Mesendoderm (in vitro differentiated cells): ENCODE data around the gene TFDP2. TPM values are rescaled to one million over a fixed set of nuclear protein-coding genes. Genes with fewer than 3 reads are reported as not detected.

Experiments
- DNase-seq: peaks from one replicate; pipeline ENCODE4 v3.0.0; 2013
- H2AK5ac ChIP-seq: 2 replicates; pipeline ENCODE4 v1.6.1; 2013; ENCODE audit warnings: low read length, inconsistent platforms
- H2BK120ac ChIP-seq: 2 replicates; pipeline ENCODE4 v1.6.1; 2013; ENCODE audit warnings: low read depth, mild to moderate bottlenecking, low read length, moderate library complexity, mixed read lengths
- H2BK15ac ChIP-seq: replicated peaks from 2 replicates; pipeline ENCODE4 v1.6.1; 2013; ENCODE audit warnings: low read depth, mild to moderate bottlenecking, moderate library complexity
- H2BK5ac ChIP-seq: 2 replicates; pipeline ENCODE4 v1.6.1; 2013; ENCODE audit warnings: low read length, inconsistent platforms
- H3K18ac ChIP-seq: 2 replicates; pipeline ENCODE4 v1.6.1; 2013; ENCODE audit warnings: mild to moderate bottlenecking, low read length, mixed read lengths
- H3K23ac ChIP-seq: one replicate; pipeline ENCODE4 v1.6.1; 2013; ENCODE audit warnings: low read length
- H3K27ac ChIP-seq: 2 replicates; pipeline ENCODE4 v1.5.1; 2013; ENCODE audit warnings: low read depth, mild to moderate bottlenecking, inconsistent platforms, low read length, moderate library complexity
- H3K27me3 ChIP-seq: 2 replicates; pipeline ENCODE4 v1.6.1; 2013; ENCODE audit warnings: low read length, control low read depth, mild to moderate bottlenecking, inconsistent platforms; ENCODE audit not compliant: insufficient read depth, poor library complexity
- H3K36me3 ChIP-seq: 2 replicates; pipeline ENCODE4 v1.6.1; 2013; ENCODE audit warnings: low read length, inconsistent platforms; ENCODE audit not compliant: control insufficient read depth, insufficient read depth
- H3K4ac ChIP-seq: one replicate; pipeline ENCODE4 v1.6.1; 2013; ENCODE audit warnings: low read depth, mild to moderate bottlenecking, low read length, moderate library complexity
- H3K4me1 ChIP-seq: 2 replicates; pipeline ENCODE4 v1.6.1; 2013; ENCODE audit warnings: low read depth, low read length, inconsistent platforms; ENCODE audit not compliant: control insufficient read depth
- H3K4me2 ChIP-seq: 2 replicates; pipeline ENCODE4 v1.6.1; 2013; ENCODE audit warnings: low read length
- H3K4me3 ChIP-seq: 2 replicates; pipeline ENCODE4 v1.5.1; 2013; ENCODE audit warnings: mild to moderate bottlenecking, low read length
- H3K56ac ChIP-seq: one replicate; pipeline ENCODE4 v1.6.1; 2013; ENCODE audit warnings: low read length
- H3K79me1 ChIP-seq: 2 replicates; pipeline ENCODE4 v1.6.1; 2013; ENCODE audit warnings: low read length, inconsistent platforms
- H3K79me2 ChIP-seq: 2 replicates; pipeline ENCODE4 v1.6.1; 2013; ENCODE audit warnings: mild to moderate bottlenecking, low read length; ENCODE audit not compliant: control insufficient read depth, insufficient read depth
- H3K9ac ChIP-seq: 2 replicates; pipeline ENCODE4 v1.6.1; 2013; ENCODE audit warnings: low read length, inconsistent platforms
- H4K5ac ChIP-seq: one replicate; pipeline ENCODE4 v1.6.1; 2013; ENCODE audit warnings: low read length
- H4K8ac ChIP-seq: one replicate; pipeline ENCODE4 v1.6.1; 2013; ENCODE audit warnings: low read depth, mild to moderate bottlenecking, control low read depth, low read length, moderate library complexity
- WGBS: extraction: QIAGEN DNeasy Blood & Tissue Kit; methylation state at CpG from one replicate; pipeline ENCODE4 v1.1.7; 2013; ENCODE audit warnings: low lambda C conversion rate, missing lambda C conversion rate; ENCODE audit not compliant: insufficient coverage; ENCODE audit errors: extremely low coverage; 5-methylcytosine and 5-hydroxymethylcytosine counted together
- small RNA-seq: library from polyadenylated mRNA; stranded (forward); fragments of <200 nt; extraction: miRNeasy Mini kit (QIAGEN cat#:217004); gene quantifications from one replicate; pipeline ENCODE3, GENCODE V24; 2013; ENCODE audit not compliant: insufficient read depth

Gene TFDP2

DNA sequence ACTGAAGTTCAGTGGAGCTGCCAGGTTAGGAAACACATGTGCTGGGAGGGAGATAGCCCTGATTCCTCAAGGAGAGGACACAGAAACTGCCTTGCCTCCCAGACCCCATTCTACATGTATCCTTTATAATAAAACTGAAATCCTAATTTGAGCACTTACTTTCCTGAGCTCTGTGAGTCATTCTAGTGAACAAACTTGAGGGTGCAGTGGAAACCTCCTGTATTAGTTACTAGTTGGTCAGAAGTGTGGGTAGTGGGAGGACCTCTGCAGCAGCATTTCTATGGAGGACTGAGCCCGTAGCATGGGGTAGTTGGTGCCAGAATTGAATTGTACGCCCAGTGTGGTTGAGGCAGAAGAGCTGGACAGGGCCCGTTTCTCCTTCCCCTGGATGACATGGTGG, 249.0 kb downstream of the TFDP2 start:
- Histone ChIP-seq H3K4me2 (no peak overlapping the region), H3K23ac (no peak overlapping the region), H2BK120ac (no peak overlapping the region), H3K4me3 (no peak overlapping the region), H2AK5ac (no peak overlapping the region), H2BK5ac (no peak overlapping the region), H3K36me3 (no peaks in the 10 kb centered on the region), H3K79me1 (peaks cover 18% of the 10 kb centered on the region), H4K5ac (no peak overlapping the region), H3K18ac (no peak overlapping the region), H2BK15ac (no peak overlapping the region), H3K4ac (no peak overlapping the region), H3K9ac (no peak overlapping the region), H3K56ac (no peak overlapping the region), H3K27me3 (no peaks in the 10 kb centered on the region), H3K27ac (no peak overlapping the region), H4K8ac (no peak overlapping the region), H3K79me2 (peaks cover 21% of the 10 kb centered on the region), H3K4me1 (no peaks in the 10 kb centered on the region)
- no peak for DNase-seq
- no CpG with 5 or more reads among the region's 3 CpGs for WGBS

DNA sequence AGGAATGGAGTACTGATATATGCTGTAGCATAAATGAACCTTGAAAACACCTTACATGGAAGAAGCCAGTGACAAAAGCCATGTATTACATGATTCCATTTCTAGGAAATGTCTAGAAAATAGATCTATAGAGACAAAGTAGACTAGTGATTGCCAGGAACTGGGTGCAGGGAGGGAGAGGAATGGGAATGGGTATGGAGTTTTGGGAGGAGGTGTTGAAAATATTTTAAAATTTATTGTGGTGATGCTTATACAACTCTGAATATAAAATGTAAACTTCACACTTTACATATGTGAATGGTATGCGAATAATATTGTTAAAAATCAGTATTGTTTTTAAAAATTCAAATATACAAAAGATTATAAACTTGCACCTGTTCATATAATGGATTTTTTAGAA, 250.4 kb downstream of the TFDP2 start:
- Histone ChIP-seq H2BK120ac (no peak overlapping the region), H3K4me3 (no peak overlapping the region), H3K79me1 (peaks cover 18% of the 10 kb centered on the region), H3K27ac (no peak overlapping the region), H4K5ac (no peak overlapping the region), H4K8ac (no peak overlapping the region), H2BK15ac (no peak overlapping the region), H3K36me3 (no peaks in the 10 kb centered on the region), H2AK5ac (no peak overlapping the region), H3K56ac (no peak overlapping the region), H3K4ac (no peak overlapping the region), H2BK5ac (no peak overlapping the region), H3K18ac (no peak overlapping the region), H3K23ac (no peak overlapping the region), H3K79me2 (peaks cover 24% of the 10 kb centered on the region), H3K27me3 (no peaks in the 10 kb centered on the region), H3K4me1 (no peaks in the 10 kb centered on the region), H3K9ac (no peak overlapping the region), H3K4me2 (no peak overlapping the region)
- no CpG with 5 or more reads among the region's 1 CpG for WGBS
- DNase-seq = no peak

DNA sequence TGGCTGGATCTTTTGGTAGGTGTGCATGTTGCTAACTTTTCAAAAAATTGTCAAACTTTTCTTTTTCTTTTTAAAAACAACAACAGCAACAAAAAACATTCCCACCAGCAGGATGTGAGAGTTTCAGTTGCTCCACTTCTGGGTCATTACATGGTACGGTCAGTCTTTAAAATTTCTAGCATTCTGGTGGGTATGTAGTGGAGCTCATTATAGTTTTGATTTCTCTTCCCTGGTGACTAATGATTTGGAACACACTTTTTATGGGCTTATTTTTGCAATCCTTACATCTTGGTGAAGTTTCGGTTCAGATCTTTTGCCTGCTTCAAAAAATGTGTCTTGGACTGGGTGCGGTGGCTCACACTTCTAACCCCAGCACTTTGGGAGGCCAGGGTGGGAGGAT, 253.6 kb downstream of the TFDP2 start:
- no peak overlapping the region for H3K4me3 ChIP-seq
- no peak overlapping the region for H2AK5ac ChIP-seq
- no peak overlapping the region for H3K18ac ChIP-seq
- WGBS = no CpG with 5 or more reads among the region's 3 CpGs
- no peak overlapping the region for H3K4me2 ChIP-seq
- DNase-seq = no peak
- no peak overlapping the region for H3K9ac ChIP-seq
- no peaks in the 10 kb centered on the region for H3K4me1 ChIP-seq
- no peak overlapping the region for H3K56ac ChIP-seq
- no peak overlapping the region for H2BK15ac ChIP-seq
- H3K27ac ChIP-seq = no peak overlapping the region
- H3K36me3 ChIP-seq = no peaks in the 10 kb centered on the region
- H3K23ac ChIP-seq = no peak overlapping the region
- peaks cover 31% of the 10 kb centered on the region for H3K79me2 ChIP-seq
- peaks cover 11% of the 10 kb centered on the region for H3K79me1 ChIP-seq
- no peaks in the 10 kb centered on the region for H3K27me3 ChIP-seq
- H4K5ac ChIP-seq = no peak overlapping the region
- H2BK5ac ChIP-seq = no peak overlapping the region
- H3K4ac ChIP-seq = no peak overlapping the region
- no peak overlapping the region for H2BK120ac ChIP-seq
- H4K8ac ChIP-seq = no peak overlapping the region

DNA sequence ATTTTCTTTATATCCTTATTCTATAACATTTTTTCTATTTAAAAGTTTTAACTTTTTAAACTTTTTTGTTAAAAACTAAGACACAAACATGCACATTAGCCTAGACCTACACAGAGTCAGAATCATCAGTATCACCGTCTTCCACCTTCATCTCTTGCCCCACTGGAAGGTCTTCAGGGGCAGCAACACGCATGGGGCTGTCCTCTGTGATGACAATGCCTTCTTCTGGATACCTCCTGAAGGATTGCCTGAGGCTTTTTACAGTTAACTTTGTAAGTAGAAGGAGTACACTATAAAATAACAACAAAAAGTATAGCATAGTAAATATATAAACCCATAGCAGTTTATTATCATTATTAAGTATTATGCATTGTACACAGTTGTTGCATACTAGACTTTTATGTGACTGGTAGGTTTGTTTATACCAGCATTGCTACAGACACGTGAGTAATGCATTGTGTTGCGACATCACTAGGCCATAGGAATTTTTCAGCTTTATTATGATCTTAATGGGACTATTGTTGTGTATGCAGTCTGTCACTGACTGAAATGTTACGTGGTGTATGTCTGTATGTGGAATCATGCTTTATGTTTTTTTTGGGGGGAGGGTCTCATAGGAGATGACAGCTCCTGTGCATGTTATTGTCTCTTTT, 254.7 kb downstream of the TFDP2 start:
- no peaks in the 10 kb centered on the region for H3K27me3 ChIP-seq
- H3K4me1 ChIP-seq = no peaks in the 10 kb centered on the region
- no peak overlapping the region for H4K8ac ChIP-seq
- peaks cover 8% of the 10 kb centered on the region for H3K79me1 ChIP-seq
- no peak overlapping the region for H3K9ac ChIP-seq
- H3K18ac ChIP-seq = no peak overlapping the region
- DNase-seq = no peak
- H3K4me2 ChIP-seq = no peak overlapping the region
- no peak overlapping the region for H2AK5ac ChIP-seq
- H3K36me3 ChIP-seq = no peaks in the 10 kb centered on the region
- WGBS = no CpG with 5 or more reads among the region's 5 CpGs
- no peak overlapping the region for H3K4ac ChIP-seq
- H3K4me3 ChIP-seq = no peak overlapping the region
- no peak overlapping the region for H3K56ac ChIP-seq
- no peak overlapping the region for H3K27ac ChIP-seq
- no peak overlapping the region for H2BK120ac ChIP-seq
- no peak overlapping the region for H2BK5ac ChIP-seq
- H2BK15ac ChIP-seq = no peak overlapping the region
- no peak overlapping the region for H3K23ac ChIP-seq
- H3K79me2 ChIP-seq = peaks cover 27% of the 10 kb centered on the region
- no peak overlapping the region for H4K5ac ChIP-seq

Small RNA genes within 50 kb of the gene (small RNA-seq; reads per million reads assigned to genes)
- gene RNU6-425P (not detected), gene RNU6-509P (not detected)
